Loucy (cell line): Measurements from ENCODE around the gene SCRN1.

Source experiments
- H2AFZ ChIP-seq: fragments of 200-600 bp; sonication (generic); 2 replicates; pipeline ENCODE4 v1.6.0; 2016; ENCODE audit warnings: antibody characterized with exemption, mild to moderate bottlenecking, low read length, moderate library complexity
- H3F3A ChIP-seq: fragments of 200-600 bp; 2 replicates; pipeline ENCODE4 v1.6.0; 2016; ENCODE audit warnings: antibody characterized with exemption, low read depth, mild to moderate bottlenecking
- H3K27me3 ChIP-seq: fragments of 200-600 bp; sonication (generic); 2 replicates; pipeline ENCODE4 v1.6.1; 2014; ENCODE audit warnings: low read length, mild to moderate bottlenecking; ENCODE audit not compliant: insufficient read depth, poor library complexity, severe bottlenecking
- H3K36me3 ChIP-seq: fragments of 200-600 bp; sonication (generic); 2 replicates; pipeline ENCODE4 v1.6.1; 2016; ENCODE audit warnings: low read length; ENCODE audit not compliant: insufficient read depth
- H3K4me1 ChIP-seq: fragments of 200-600 bp; sonication (generic); 2 replicates; pipeline ENCODE4 v1.5.1; 2014; ENCODE audit warnings: low read length, mild to moderate bottlenecking; ENCODE audit not compliant: insufficient read depth, poor library complexity, severe bottlenecking
- H3K4me2 ChIP-seq: fragments of 200-600 bp; sonication (generic); 2 replicates; pipeline ENCODE4 v1.6.0; 2014; ENCODE audit warnings: antibody characterized with exemption, low read length, low read depth, mild to moderate bottlenecking; ENCODE audit not compliant: poor library complexity, severe bottlenecking
- H3K4me3 ChIP-seq: fragments of 200-600 bp; sonication (generic); 2 replicates; pipeline ENCODE4 v1.5.1; 2014; ENCODE audit warnings: low read length, mild to moderate bottlenecking, mixed read lengths; ENCODE audit not compliant: poor library complexity, severe bottlenecking
- H3K79me2 ChIP-seq: fragments of 200-600 bp; sonication (generic); 2 replicates; pipeline ENCODE4 v1.6.1; 2014; ENCODE audit warnings: low read length; ENCODE audit not compliant: insufficient read depth
- H3K9ac ChIP-seq: fragments of 200-600 bp; sonication (generic); 2 replicates; pipeline ENCODE4 v1.6.0; 2014; ENCODE audit warnings: mild to moderate bottlenecking, low read depth, low read length, moderate library complexity; ENCODE audit not compliant: poor library complexity, severe bottlenecking
- H3K9me2 ChIP-seq: fragments of 200-600 bp; sonication (generic); replicated peaks from 2 replicates; pipeline ENCODE4 v1.6.1; 2016; ENCODE audit warnings: low read depth, low read length, mixed read lengths
- H3K9me3 ChIP-seq: fragments of 200-600 bp; sonication (generic); 2 replicates; pipeline ENCODE4 v1.6.1; 2014; ENCODE audit warnings: mild to moderate bottlenecking, antibody characterized with exemption, low read length, low read depth; ENCODE audit not compliant: insufficient read depth
- H4K20me1 ChIP-seq: fragments of 200-600 bp; sonication (generic); 2 replicates; pipeline ENCODE4 v1.6.0; 2014; ENCODE audit warnings: antibody characterized with exemption, low read length, mild to moderate bottlenecking; ENCODE audit not compliant: insufficient read depth, poor library complexity, severe bottlenecking
- CTCF ChIP-seq: fragments of 200-600 bp; sonication (generic); conservative IDR thresholded peaks from 2 replicates; pipeline ENCODE4 v1.5.1; 2014; ENCODE audit warnings: mild to moderate bottlenecking, antibody characterized with exemption, low read length
- EZH2phosphoT487 ChIP-seq: fragments of 200-600 bp; IDR thresholded peaks from 2 replicates; pipeline ENCODE4 v1.6.1; 2018; ENCODE audit warnings: antibody characterized with exemption, mild to moderate bottlenecking, moderate library complexity, borderline replicate concordance

SCRN1 gene

GRCh38 chr7:30010021-30010420 lies 20.4 kb upstream of the SCRN1 start:
- Histone ChIP-seq H3K4me2 (no peak overlapping the region), H3K4me3 (no peak overlapping the region), H3K9me3 (no peaks in the 10 kb centered on the region), H3K4me1 (no peaks in the 10 kb centered on the region), H3F3A (no peaks in the 10 kb centered on the region), H2AFZ (no peak overlapping the region), H3K36me3 (0 out of 2 replicates have a peak, but pooled peaks cover 5% of the 10 kb centered on the region), H3K9ac (no peak overlapping the region), H4K20me1 (no peaks in the 10 kb centered on the region), H3K9me2 (no peaks in the 10 kb centered on the region), H3K27me3 (no peaks in the 10 kb centered on the region), H3K79me2 (no peaks in the 10 kb centered on the region)
- TF ChIP-seq EZH2phosphoT487 (no peak), CTCF (no peak)

GRCh38 chr7:30005464-30005863 lies 15.9 kb upstream of the SCRN1 start:
- H3K79me2 ChIP-seq: no peaks in the 10 kb centered on the region
- no peaks in the 10 kb centered on the region for H3K36me3 ChIP-seq
- no peaks in the 10 kb centered on the region for H3K27me3 ChIP-seq
- H4K20me1 ChIP-seq: no peaks in the 10 kb centered on the region
- H3K4me3 ChIP-seq: no peak overlapping the region
- no peak overlapping the region for H3K9ac ChIP-seq
- no peak overlapping the region for H3K4me2 ChIP-seq
- no peak for TF ChIP-seq CTCF
- TF ChIP-seq EZH2phosphoT487: no peak
- H3K9me2 ChIP-seq: no peaks in the 10 kb centered on the region
- H2AFZ ChIP-seq: no peak overlapping the region
- H3F3A ChIP-seq: no peaks in the 10 kb centered on the region
- H3K4me1 ChIP-seq: no peaks in the 10 kb centered on the region
- no peaks in the 10 kb centered on the region for H3K9me3 ChIP-seq

- Histone ChIP-seq H3K27me3 (no peaks in the 10 kb centered on the region), H4K20me1 (no peaks in the 10 kb centered on the region), H3K9me2 (no peaks in the 10 kb centered on the region), H3K4me3 (no peak overlapping the region), H3K4me1 (no peaks in the 10 kb centered on the region), H3K9ac (no peak overlapping the region), H3K9me3 (no peaks in the 10 kb centered on the region), H3K36me3 (no peaks in the 10 kb centered on the region), H3K4me2 (no peak overlapping the region), H3K79me2 (no peaks in the 10 kb centered on the region), H2AFZ (no peak overlapping the region), H3F3A (no peaks in the 10 kb centered on the region)
- TF ChIP-seq CTCF (no peak), EZH2phosphoT487 (no peak)
These were observed 13.5 kb upstream of the SCRN1 start for GRCh38 chr7:30003098-30003497.
